HG03565 (cell line): ENCODE measurements around the gene MAML3.

Experiments used
- ATAC-seq: cut with Tn5 transposase; IDR thresholded peaks from one replicate; pipeline ENCODE4 v1.9.1; 2021; ENCODE audit warnings: mild to moderate bottlenecking, moderate library complexity; ENCODE audit not compliant: unreplicated experiment

Gene MAML3

GRCh38 chr4:140102421-140102820 is 51.6 kb downstream of the MAML3 start:
- ATAC-seq: no peak

GRCh38 chr4:140100771-140101170 is 53.2 kb downstream of the MAML3 start:
- no peak for ATAC-seq

- no peak for ATAC-seq
Observed at GRCh38 chr4:140099983-140100382, 54.0 kb downstream of the MAML3 start.

GRCh38 chr4:140098455-140099160 is 55.4 kb downstream of the MAML3 start:
- ATAC-seq: no peak

- ATAC-seq: no peak
Observed at GRCh38 chr4:140097572-140097971, 56.4 kb downstream of the MAML3 start.

- no peak for ATAC-seq
Observed at GRCh38 chr4:140096921-140097320, 57.1 kb downstream of the MAML3 start.

- ATAC-seq: no peak
Observed at GRCh38 chr4:140096483-140096861, 57.5 kb downstream of the MAML3 start.

GRCh38 chr4:140095694-140096482 is 58.1 kb downstream of the MAML3 start:
- no peak for ATAC-seq

- no peak for ATAC-seq
Observed at GRCh38 chr4:140094438-140095420, 59.3 kb downstream of the MAML3 start.

- no peak for ATAC-seq
Observed at GRCh38 chr4:140092094-140092851, 61.7 kb downstream of the MAML3 start.

GRCh38 chr4:140091305-140091704 is 62.7 kb downstream of the MAML3 start:
- ATAC-seq: no peak

GRCh38 chr4:140090215-140090731 is 63.7 kb downstream of the MAML3 start:
- no peak for ATAC-seq

GRCh38 chr4:140089216-140089615 is 64.8 kb downstream of the MAML3 start:
- no peak for ATAC-seq

- ATAC-seq: no peak
Observed at GRCh38 chr4:140088323-140088967, 65.5 kb downstream of the MAML3 start.

- no peak for ATAC-seq
Observed at GRCh38 chr4:140085881-140086280, 68.1 kb downstream of the MAML3 start.

GRCh38 chr4:140085062-140085622 is 68.8 kb downstream of the MAML3 start:
- ATAC-seq: no peak

GRCh38 chr4:140084385-140084784 is 69.6 kb downstream of the MAML3 start:
- ATAC-seq: no peak

GRCh38 chr4:140082391-140082755 is 71.6 kb downstream of the MAML3 start:
- no peak for ATAC-seq

GRCh38 chr4:140081641-140082390 is 72.2 kb downstream of the MAML3 start:
- ATAC-seq: no peak
